Measurements from ENCODE around the gene ACP3. TPM values are rescaled to one million over a fixed set of nuclear protein-coding genes. Genes with fewer than 3 reads are reported as not detected.

Gene ACP3
- total RNA-seq, 1 donor from 2014 or later = 0.46 TPM

- TF ChIP-seq, protein P1, sequence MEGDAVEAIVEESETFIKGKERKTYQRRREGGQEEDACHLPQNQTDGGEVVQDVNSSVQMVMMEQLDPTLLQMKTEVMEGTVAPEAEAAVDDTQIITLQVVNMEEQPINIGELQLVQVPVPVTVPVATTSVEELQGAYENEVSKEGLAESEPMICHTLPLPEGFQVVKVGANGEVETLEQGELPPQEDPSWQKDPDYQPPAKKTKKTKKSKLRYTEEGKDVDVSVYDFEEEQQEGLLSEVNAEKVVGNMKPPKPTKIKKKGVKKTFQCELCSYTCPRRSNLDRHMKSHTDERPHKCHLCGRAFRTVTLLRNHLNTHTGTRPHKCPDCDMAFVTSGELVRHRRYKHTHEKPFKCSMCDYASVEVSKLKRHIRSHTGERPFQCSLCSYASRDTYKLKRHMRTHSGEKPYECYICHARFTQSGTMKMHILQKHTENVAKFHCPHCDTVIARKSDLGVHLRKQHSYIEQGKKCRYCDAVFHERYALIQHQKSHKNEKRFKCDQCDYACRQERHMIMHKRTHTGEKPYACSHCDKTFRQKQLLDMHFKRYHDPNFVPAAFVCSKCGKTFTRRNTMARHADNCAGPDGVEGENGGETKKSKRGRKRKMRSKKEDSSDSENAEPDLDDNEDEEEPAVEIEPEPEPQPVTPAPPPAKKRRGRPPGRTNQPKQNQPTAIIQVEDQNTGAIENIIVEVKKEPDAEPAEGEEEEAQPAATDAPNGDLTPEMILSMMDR (conservative IDR thresholded peaks at IDR 0.05; ENCODE audit: low read depth, low read length) = no peak
- no peak for DNase-seq (ENCODE audit: low read depth)
Observed at GRCh38 chr3:132332082-132332481, 14.9 kb downstream of the ACP3 start.

DNA sequence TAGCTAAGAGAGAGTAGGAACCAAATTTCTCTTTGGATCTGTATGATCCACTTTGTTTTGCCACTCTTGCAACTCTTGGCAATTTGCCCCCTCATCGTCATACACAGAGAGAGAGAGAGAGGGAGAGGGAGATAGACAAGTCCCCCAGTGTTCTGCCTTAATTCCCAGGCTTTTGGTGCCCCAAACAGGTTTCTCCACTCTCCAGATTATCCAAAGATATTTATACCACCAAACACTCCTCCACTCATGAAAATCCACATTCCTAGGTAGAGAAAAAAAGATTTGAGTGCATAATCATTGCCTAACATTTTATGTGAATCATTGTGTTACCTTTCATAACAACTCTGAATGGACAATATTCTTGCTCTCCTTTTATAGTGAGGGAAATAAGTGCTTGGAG is 15.3 kb downstream of the ACP3 start:
- H3K4me3 ChIP-seq (ENCODE audit: low read depth, low read length) = no peak overlapping the region
- TF ChIP-seq, protein P1 (conservative IDR thresholded peaks at IDR 0.05; ENCODE audit: low read depth, low read length) = no peak
- no peak for DNase-seq (ENCODE audit: low read depth)

More at GRCh38 chr3:132332082-132332481, 14.9 kb downstream of the ACP3 start:
- no peak overlapping the region for H3K4me3 ChIP-seq (ENCODE audit: low read depth, low read length)

DNA sequence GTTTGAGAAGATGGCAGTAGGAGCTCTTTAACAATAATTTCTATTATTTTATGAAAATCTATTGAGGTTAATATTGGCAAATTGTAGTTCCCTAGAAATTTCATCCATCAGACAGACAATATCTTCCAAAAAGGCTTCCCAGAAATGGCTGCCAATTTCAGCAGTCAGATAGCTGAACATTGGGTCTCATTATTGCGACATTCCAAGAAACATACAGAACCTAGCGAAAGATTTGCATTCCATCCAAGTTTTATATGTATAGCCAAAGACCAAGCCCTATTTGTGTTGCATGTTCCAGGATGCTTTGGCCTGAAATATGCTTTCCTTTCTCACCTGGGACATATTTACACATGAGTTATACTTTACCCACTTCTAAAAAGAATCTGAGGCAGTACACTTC is 24.5 kb downstream of the ACP3 start:
- TF ChIP-seq, protein P1 (conservative IDR thresholded peaks at IDR 0.05; ENCODE audit: low read depth, low read length) = no peak
- H3K4me3 ChIP-seq (ENCODE audit: low read depth, low read length) = no peak overlapping the region
- no peak for DNase-seq (ENCODE audit: low read depth)

GRCh38 chr3:132342183-132342582 is 25.0 kb downstream of the ACP3 start:
- H3K4me3 ChIP-seq (ENCODE audit: low read depth, low read length) = no peak overlapping the region
- TF ChIP-seq, protein P1 (conservative IDR thresholded peaks at IDR 0.05; ENCODE audit: low read depth, low read length) = peak; percentile 19
- no peak for DNase-seq (ENCODE audit: low read depth)

GRCh38 chr3:132342610-132343009 is 25.4 kb downstream of the ACP3 start:
- no peak for DNase-seq (ENCODE audit: low read depth)
- no peak overlapping the region for H3K4me3 ChIP-seq (ENCODE audit: low read depth, low read length)
- TF ChIP-seq, protein P1 (conservative IDR thresholded peaks at IDR 0.05; ENCODE audit: low read depth, low read length) = no peak

- TF ChIP-seq, protein P1 (conservative IDR thresholded peaks at IDR 0.05; ENCODE audit: low read depth, low read length) = peak; percentile 94
- no peak overlapping the region for H3K4me3 ChIP-seq (ENCODE audit: low read depth, low read length)
- no peak for DNase-seq (ENCODE audit: low read depth)
Observed at GRCh38 chr3:132343018-132343612, 25.9 kb downstream of the ACP3 start.

DNA sequence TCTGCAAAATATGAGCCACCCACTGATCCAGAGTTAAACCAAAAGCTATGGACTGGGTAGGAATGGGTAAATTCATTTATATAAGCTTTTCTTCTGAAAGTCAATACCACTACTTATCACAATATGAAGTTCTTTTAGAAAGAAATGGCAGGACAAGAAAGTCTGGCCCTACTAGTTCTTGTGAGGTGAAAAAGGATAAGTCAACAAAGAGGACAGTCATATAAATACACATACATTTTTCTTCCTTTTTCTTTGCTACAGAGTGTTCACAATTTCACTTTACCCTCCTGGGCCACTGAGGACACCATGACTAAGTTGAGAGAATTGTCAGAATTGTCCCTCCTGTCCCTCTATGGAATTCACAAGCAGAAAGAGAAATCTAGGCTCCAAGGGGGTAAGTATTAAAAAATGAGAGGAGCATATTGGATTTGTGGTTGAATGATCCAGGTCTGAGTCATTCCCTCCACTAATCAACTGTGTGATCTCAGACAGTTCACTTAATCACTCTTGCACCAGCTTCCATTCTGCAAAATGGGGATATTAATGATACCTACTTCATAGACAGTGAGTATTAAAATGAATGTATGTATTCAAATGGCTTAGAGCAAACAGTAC is 27.6 kb downstream of the ACP3 start:
- no peak overlapping the region for H3K4me3 ChIP-seq (ENCODE audit: low read depth, low read length)
- TF ChIP-seq, protein P1 (conservative IDR thresholded peaks at IDR 0.05; ENCODE audit: low read depth, low read length) = no peak
- DNase-seq (ENCODE audit: low read depth) = peak; percentile 10
